Activated T-helper 1 cell treated with anti-CD3 and anti-CD28 coated beads, Interleukin-2, amount 50 U/mL, for 16 hours (primary cell): Measurements from ENCODE around the gene RPS27L.
"Not testable (repeated sequence)": the region's sequence is repeated elsewhere in the genome, so short reads cannot be mapped to it uniquely, and the experiment has no call there.

Experiments
- DNase-seq, 2 donors: peaks; one replicate each; pipeline ENCODE4 v3.0.0-alpha.2; 2020; ENCODE audit warnings: low read depth in 1 of 2, low spot score in 1 of 2

The RPS27L gene

GRCh38 chr15:63103416-63103815 lies 53.9 kb downstream of the RPS27L start:
- no peak for DNase-seq

GRCh38 chr15:63099581-63099980 lies 57.7 kb downstream of the RPS27L start:
- not testable (repeated sequence) for DNase-seq

GRCh38 chr15:63098901-63099300 lies 58.4 kb downstream of the RPS27L start:
- not testable (repeated sequence) for DNase-seq
